DOHH2 (cell line): Measurements from ENCODE around the gene CCM2.
A peak's percentile ranks its signal among the peaks of the same experiment; 100 is the strongest.

ENCODE experiments used
- H3F3A ChIP-seq: fragments of 200-600 bp; sonication (generic), shearing (Covaris generic); 2 replicates; pipeline ENCODE4 v1.6.0; 2016; ENCODE audit warnings: antibody characterized with exemption, mild to moderate bottlenecking; ENCODE audit not compliant: control insufficient read depth, insufficient read depth
- H3K27ac ChIP-seq: fragments of 200-600 bp; sonication (generic); 2 replicates; pipeline ENCODE4 v1.5.1; 2014; ENCODE audit warnings: low read depth, mild to moderate bottlenecking, low read length, moderate library complexity
- H3K27me3 ChIP-seq: fragments of 200-600 bp; sonication (generic); 2 replicates; pipeline ENCODE4 v1.6.1; 2014; ENCODE audit warnings: mild to moderate bottlenecking, low read length, mixed read lengths; ENCODE audit not compliant: control insufficient read depth
- H3K36me3 ChIP-seq: fragments of 200-600 bp; sonication (generic); 2 replicates; pipeline ENCODE4 v1.6.1; 2014; ENCODE audit warnings: mild to moderate bottlenecking, low read length, moderate library complexity, mixed read lengths; ENCODE audit not compliant: control insufficient read depth
- H3K4me1 ChIP-seq: fragments of 200-600 bp; sonication (generic); 2 replicates; pipeline ENCODE4 v1.6.1; 2014; ENCODE audit warnings: mild to moderate bottlenecking, low read length, mixed read lengths; ENCODE audit not compliant: control insufficient read depth
- H3K4me2 ChIP-seq: fragments of 200-600 bp; sonication (generic); 2 replicates; pipeline ENCODE4 v1.6.0; 2014; ENCODE audit warnings: mild to moderate bottlenecking, low read length, moderate library complexity
- H3K4me3 ChIP-seq: fragments of 200-600 bp; sonication (generic); 2 replicates; pipeline ENCODE4 v1.5.1; 2014; ENCODE audit warnings: mild to moderate bottlenecking, low read length, mixed read lengths
- H3K79me2 ChIP-seq: fragments of 200-600 bp; sonication (generic); 2 replicates; pipeline ENCODE4 v1.6.1; 2014; ENCODE audit warnings: mild to moderate bottlenecking, low read length, mixed read lengths; ENCODE audit not compliant: control insufficient read depth
- H3K9me2 ChIP-seq: fragments of 200-600 bp; sonication (generic); replicated peaks from 2 replicates; pipeline ENCODE4 v1.6.1; 2014; ENCODE audit warnings: mild to moderate bottlenecking, low read length, mixed read lengths; ENCODE audit not compliant: control insufficient read depth
- H3K9me3 ChIP-seq: fragments of 200-600 bp; sonication (generic); 2 replicates; pipeline ENCODE4 v1.6.1; 2014; ENCODE audit warnings: antibody characterized with exemption, low read length, mixed read lengths; ENCODE audit not compliant: control insufficient read depth, insufficient read depth
- H4K20me1 ChIP-seq: fragments of 200-600 bp; sonication (generic); 2 replicates; pipeline ENCODE4 v1.6.0; 2014; ENCODE audit warnings: low read depth, mild to moderate bottlenecking, antibody characterized with exemption, low read length, moderate library complexity; ENCODE audit not compliant: control insufficient read depth, insufficient read depth
- CTCF ChIP-seq: fragments of 200-600 bp; sonication (generic); IDR thresholded peaks from one replicate; pipeline ENCODE4 v1.5.1; 2014; ENCODE audit warnings: antibody characterized with exemption, mild to moderate bottlenecking, low read depth, low read length; ENCODE audit not compliant: poor library complexity, severe bottlenecking
- EZH2phosphoT487 ChIP-seq: fragments of 200-600 bp; sonication (generic); IDR thresholded peaks from 2 replicates; pipeline ENCODE4 v1.6.1; 2017; ENCODE audit warnings: borderline replicate concordance, mild to moderate bottlenecking, antibody characterized with exemption, low read length, moderate library complexity, mixed read lengths

CCM2 gene

GRCh38 chr7:44994877-44995554, 5.0 kb upstream of the CCM2 start:
- no peaks in the 10 kb centered on the region for H3K9me3 ChIP-seq
- no peaks in the 10 kb centered on the region for H3K9me2 ChIP-seq
- H3K4me1 ChIP-seq: peaks cover 82% of the 10 kb centered on the region
- no peaks in the 10 kb centered on the region for H3K27me3 ChIP-seq
- TF ChIP-seq CTCF (no peak), EZH2phosphoT487 (no peak)
- H3F3A ChIP-seq: peaks cover 50% of the 10 kb centered on the region
- no peaks in the 10 kb centered on the region for H4K20me1 ChIP-seq
- peak overlapping the region; percentile 98 for H3K4me2 ChIP-seq
- H3K27ac ChIP-seq: peak overlapping the region; percentile 98
- H3K4me3 ChIP-seq: peak overlapping the region; percentile 67
- no peaks in the 10 kb centered on the region; the same call in 1 of the 2 replicates for H3K36me3 ChIP-seq
- peaks cover 20% of the 10 kb centered on the region for H3K79me2 ChIP-seq

GRCh38 chr7:44995555-44996493, 4.2 kb upstream of the CCM2 start:
- H4K20me1 ChIP-seq: no peaks in the 10 kb centered on the region
- H3K4me1 ChIP-seq: peaks cover 74% of the 10 kb centered on the region
- peaks cover 4% of the 10 kb centered on the region for H3K36me3 ChIP-seq
- peak overlapping the region; percentile 98 for H3K27ac ChIP-seq
- peak overlapping the region; percentile 67 for H3K4me3 ChIP-seq
- peak overlapping the region; percentile 98 for H3K4me2 ChIP-seq
- H3F3A ChIP-seq: peaks cover 53% of the 10 kb centered on the region
- no peaks in the 10 kb centered on the region for H3K27me3 ChIP-seq
- peaks cover 25% of the 10 kb centered on the region for H3K79me2 ChIP-seq
- H3K9me2 ChIP-seq: no peaks in the 10 kb centered on the region
- H3K9me3 ChIP-seq: no peaks in the 10 kb centered on the region
- TF ChIP-seq CTCF (no peak), EZH2phosphoT487 (no peak)

- Histone ChIP-seq H4K20me1 (peaks cover 11% of the 10 kb centered on the region; the same call in 1 of the 2 replicates), H3K9me3 (no peaks in the 10 kb centered on the region), H3K4me3 (peak overlapping the region; percentile 91), H3K36me3 (peaks cover 27% of the 10 kb centered on the region), H3K27ac (peak overlapping the region; percentile 98), H3K4me2 (peak overlapping the region; percentile 86), H3F3A (peaks cover 55% of the 10 kb centered on the region), H3K9me2 (no peaks in the 10 kb centered on the region), H3K79me2 (peaks cover 50% of the 10 kb centered on the region), H3K4me1 (peaks cover 84% of the 10 kb centered on the region), H3K27me3 (no peaks in the 10 kb centered on the region)
- no peak for TF ChIP-seq EZH2phosphoT487
- TF ChIP-seq CTCF: no peak
These were observed 1.7 kb upstream of the CCM2 start for GRCh38 chr7:44998153-44998871.
